ENCODE results near the gene CCDC74B. TPM values are rescaled to one million over a fixed set of nuclear protein-coding genes. Genes with fewer than 3 reads are reported as not detected.
"Not testable (repeated sequence)": the region's sequence is repeated elsewhere in the genome, so short reads cannot be mapped to it uniquely, and the experiment has no call there.

Gene CCDC74B
- total RNA-seq, 2 donors from 2014 or later = 0.99 to 1.0 TPM

- peaks cover 12% of the 10 kb centered on the region for H3K4me1 ChIP-seq
- H3K27me3 ChIP-seq; H3K9me3 ChIP-seq; H3K27ac ChIP-seq; H3K4me3 ChIP-seq; intact Hi-C loops (cut with DNase I); H3K36me3 ChIP-seq (replicated peaks in 1 of 2; ENCODE audit: insufficient read depth in 1 of 2, low read depth in 2 of 2): not testable (repeated sequence)
- TF ChIP-seq, protein P1, sequence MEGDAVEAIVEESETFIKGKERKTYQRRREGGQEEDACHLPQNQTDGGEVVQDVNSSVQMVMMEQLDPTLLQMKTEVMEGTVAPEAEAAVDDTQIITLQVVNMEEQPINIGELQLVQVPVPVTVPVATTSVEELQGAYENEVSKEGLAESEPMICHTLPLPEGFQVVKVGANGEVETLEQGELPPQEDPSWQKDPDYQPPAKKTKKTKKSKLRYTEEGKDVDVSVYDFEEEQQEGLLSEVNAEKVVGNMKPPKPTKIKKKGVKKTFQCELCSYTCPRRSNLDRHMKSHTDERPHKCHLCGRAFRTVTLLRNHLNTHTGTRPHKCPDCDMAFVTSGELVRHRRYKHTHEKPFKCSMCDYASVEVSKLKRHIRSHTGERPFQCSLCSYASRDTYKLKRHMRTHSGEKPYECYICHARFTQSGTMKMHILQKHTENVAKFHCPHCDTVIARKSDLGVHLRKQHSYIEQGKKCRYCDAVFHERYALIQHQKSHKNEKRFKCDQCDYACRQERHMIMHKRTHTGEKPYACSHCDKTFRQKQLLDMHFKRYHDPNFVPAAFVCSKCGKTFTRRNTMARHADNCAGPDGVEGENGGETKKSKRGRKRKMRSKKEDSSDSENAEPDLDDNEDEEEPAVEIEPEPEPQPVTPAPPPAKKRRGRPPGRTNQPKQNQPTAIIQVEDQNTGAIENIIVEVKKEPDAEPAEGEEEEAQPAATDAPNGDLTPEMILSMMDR (IDR thresholded peaks at IDR 0.05) = peak; percentile 61 to 79 (median 71)
- DNase-seq (peak; percentile 84 to 92 (median 90)), ATAC-seq (peak; percentile 93)
- 0 to 15% methylated on average over 3 to 16 of the region's 16 CpGs for WGBS, 2 donors
Observed at GRCh38 chr2:130155956-130156623, 11.2 kb upstream of the CCDC74B start.

DNA sequence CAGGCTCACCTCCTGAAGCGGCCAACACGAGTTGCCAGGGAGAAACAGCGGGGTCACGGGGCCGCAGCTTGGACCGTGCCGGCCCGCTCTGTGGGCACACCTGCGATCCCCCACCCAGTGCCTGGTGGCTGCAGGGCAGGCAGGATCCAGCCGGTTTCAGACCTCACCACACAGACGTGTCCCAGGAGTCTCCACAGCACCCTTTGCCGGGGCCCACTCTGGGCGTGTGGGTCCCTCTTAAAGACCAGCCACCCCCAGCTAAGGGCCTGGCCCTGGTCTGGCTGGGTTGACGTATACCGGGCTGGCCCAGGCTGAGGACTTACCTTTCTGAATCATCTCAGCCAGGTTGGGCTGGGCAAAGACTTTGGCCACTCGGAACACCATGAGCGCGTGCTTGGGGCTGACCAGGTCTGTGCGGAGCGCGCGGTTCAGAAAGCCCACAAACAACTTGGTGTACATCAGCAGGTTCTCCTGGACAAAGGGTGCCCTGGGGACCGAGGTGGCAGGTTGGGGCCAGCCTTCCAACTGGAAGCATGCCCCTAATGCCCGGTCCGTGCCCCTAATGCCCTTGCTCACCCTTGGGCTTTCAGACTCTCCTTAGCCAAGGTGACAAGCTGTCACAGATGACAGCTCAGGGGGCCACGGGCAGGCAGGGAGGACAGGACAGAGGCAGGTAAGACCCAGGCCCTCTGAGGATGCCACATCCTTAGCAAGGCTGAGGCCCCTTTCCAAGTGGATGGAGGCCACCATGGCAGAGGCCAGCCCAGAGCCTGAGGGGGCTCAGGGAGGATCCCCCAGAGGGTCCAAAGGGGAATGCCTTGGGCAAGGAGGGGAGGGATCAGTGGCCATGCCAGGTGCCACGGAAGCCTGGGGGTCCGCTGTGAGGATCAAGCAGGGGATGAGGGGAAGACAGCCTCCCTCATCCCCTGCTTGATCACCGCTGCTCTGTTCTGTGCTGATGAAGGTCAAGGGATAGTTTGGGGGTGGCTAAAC, 10.2 kb upstream of the CCDC74B start:
- peaks cover 12% of the 10 kb centered on the region for H3K4me1 ChIP-seq
- 93 to 96% methylated on average over 21 to 23 of the region's 29 CpGs for WGBS, 2 donors
- no peak overlapping the region for H3K27ac ChIP-seq
- TF ChIP-seq, protein P1 (IDR thresholded peaks at IDR 0.05) = no peak
- TF ChIP-seq POLR2A (IDR thresholded peaks at IDR 0.05) = no peak
- no peaks in the 10 kb centered on the region for H3K9me3 ChIP-seq
- no peaks in the 10 kb centered on the region for H3K27me3 ChIP-seq
- intact Hi-C loops (cut with DNase I) = no loop called here
- H3K4me3 ChIP-seq = no peak overlapping the region
- H3K36me3 ChIP-seq (replicated peaks in 1 of 2; ENCODE audit: insufficient read depth in 1 of 2, low read depth in 2 of 2) = peaks cover 0 to 3% of the 10 kb centered on the region in 2 donors
- no peak for DNase-seq
- no peak for ATAC-seq

- DNase-seq; H3K36me3 ChIP-seq (replicated peaks in 1 of 2; ENCODE audit: insufficient read depth in 1 of 2, low read depth in 2 of 2); intact Hi-C loops (cut with DNase I); H3K27me3 ChIP-seq; H3K9me3 ChIP-seq; H3K27ac ChIP-seq; ATAC-seq; H3K4me3 ChIP-seq: not testable (repeated sequence)
- 94 to 100% methylated on average over 2 to 6 of the region's 8 CpGs for WGBS, 2 donors
- H3K4me1 ChIP-seq = peaks cover 12% of the 10 kb centered on the region
Observed at GRCh38 chr2:130154423-130154770, 9.5 kb upstream of the CCDC74B start.

DNA sequence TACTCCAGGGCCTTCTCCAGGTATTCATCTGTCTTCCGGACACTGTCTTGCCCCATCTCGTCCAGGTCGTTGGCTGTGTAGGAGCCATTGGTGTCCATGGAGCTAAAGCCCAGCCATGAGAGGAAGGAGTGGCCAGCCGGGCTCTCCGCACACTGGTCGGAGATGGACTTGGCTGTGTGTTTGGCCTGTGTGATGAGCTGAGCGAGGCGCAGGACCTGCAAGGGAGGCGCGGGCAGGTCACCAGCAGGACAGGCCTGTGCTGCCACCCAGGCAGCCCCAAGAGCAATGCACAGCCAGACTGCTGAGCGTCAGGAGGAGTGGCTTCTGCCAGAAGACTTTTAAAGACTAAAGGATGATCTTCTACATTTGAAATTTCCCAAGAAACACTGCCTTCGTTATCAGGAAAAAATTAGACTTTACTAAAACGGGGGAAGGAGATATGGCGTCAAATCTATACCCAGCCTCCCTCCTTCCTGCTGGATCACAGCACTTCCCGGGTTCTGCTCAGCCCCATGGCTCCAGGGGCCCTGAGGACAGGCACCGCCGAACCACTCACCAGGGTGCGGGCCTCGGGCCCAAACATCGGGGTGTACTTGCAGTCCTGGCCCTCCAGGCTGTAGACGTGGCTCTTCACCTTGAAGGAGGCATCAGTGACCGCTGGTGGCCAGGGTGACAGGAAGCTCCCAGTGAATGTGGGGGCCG, 9.0 kb upstream of the CCDC74B start:
- H3K4me1 ChIP-seq = peaks cover 12% of the 10 kb centered on the region
- H3K27me3 ChIP-seq; intact Hi-C loops (cut with DNase I); H3K9me3 ChIP-seq; ATAC-seq; H3K4me3 ChIP-seq; DNase-seq; H3K36me3 ChIP-seq (replicated peaks in 1 of 2; ENCODE audit: insufficient read depth in 1 of 2, low read depth in 2 of 2); H3K27ac ChIP-seq: not testable (repeated sequence)
- WGBS, 2 donors = 95 to 97% methylated on average over 11 to 20 of the region's 23 CpGs

- H3K27ac ChIP-seq = no peak overlapping the region
- peaks cover 0 to 3% of the 10 kb centered on the region in 2 donors for H3K36me3 ChIP-seq (replicated peaks in 1 of 2; ENCODE audit: insufficient read depth in 1 of 2, low read depth in 2 of 2)
- H3K9me3 ChIP-seq = no peaks in the 10 kb centered on the region
- TF ChIP-seq, protein P1 (IDR thresholded peaks at IDR 0.05) = no peak
- TF ChIP-seq POLR2A (IDR thresholded peaks at IDR 0.05) = no peak
- no peak for ATAC-seq
- H3K4me1 ChIP-seq = peaks cover 12% of the 10 kb centered on the region
- H3K27me3 ChIP-seq = no peaks in the 10 kb centered on the region
- WGBS, 2 donors = 88 to 95% methylated on average over 12 to 25 of the region's 25 CpGs
- no peak for DNase-seq
- H3K4me3 ChIP-seq = no peak overlapping the region
- intact Hi-C loops (cut with DNase I) = no loop called here
Observed at GRCh38 chr2:130152816-130153595, 8.1 kb upstream of the CCDC74B start.

GRCh38 chr2:130152136-130152815, 7.4 kb upstream of the CCDC74B start:
- H3K4me3 ChIP-seq; H3K27ac ChIP-seq; intact Hi-C loops (cut with DNase I); H3K36me3 ChIP-seq (replicated peaks in 1 of 2; ENCODE audit: insufficient read depth in 1 of 2, low read depth in 2 of 2); ATAC-seq; H3K27me3 ChIP-seq; H3K9me3 ChIP-seq: not testable (repeated sequence)
- 89% methylated on average over 26 of the region's 27 CpGs; no CpG with 5 or more reads in 1 of the 2 donors for WGBS, 2 donors
- DNase-seq = peak in 1 of 4 donors; percentile 14
- H3K4me1 ChIP-seq = peaks cover 12% of the 10 kb centered on the region

DNA sequence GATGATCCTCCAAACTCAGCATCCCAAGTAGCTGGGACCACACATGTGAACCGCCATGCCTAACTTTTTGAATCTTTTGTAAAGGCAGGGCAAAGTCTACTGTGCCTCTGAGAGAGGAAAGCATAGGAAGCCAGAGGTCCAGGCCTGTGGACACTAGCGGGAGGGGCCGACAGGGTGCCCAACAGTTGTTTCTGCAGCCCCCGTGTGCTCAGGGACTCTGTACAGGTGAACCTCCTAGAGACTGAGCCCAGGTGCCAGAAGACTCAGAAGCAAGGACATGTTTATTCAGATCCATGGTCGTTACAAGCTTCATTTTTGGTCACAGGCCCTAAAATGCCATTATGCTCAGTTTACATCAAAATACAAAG, 6.2 kb upstream of the CCDC74B start:
- H3K4me1 ChIP-seq; DNase-seq; H3K27me3 ChIP-seq; ATAC-seq; H3K36me3 ChIP-seq (replicated peaks in 1 of 2; ENCODE audit: insufficient read depth in 1 of 2, low read depth in 2 of 2); H3K4me3 ChIP-seq; H3K27ac ChIP-seq; intact Hi-C loops (cut with DNase I); H3K9me3 ChIP-seq: not testable (repeated sequence)
- 65 to 69% methylated on average over 5 of the region's 5 CpGs for WGBS, 2 donors
